ENCODE results near the gene DUSP16.

GRCh38 chr12:12582193-12582881 is 19.7 kb upstream of the DUSP16 start:
- TF ChIP-seq CTCF (IDR thresholded peaks at IDR 0.05) = no peak
- no peak for TF ChIP-seq MXD4 (CRISPR knock-in tag; IDR thresholded peaks at IDR 0.05; ENCODE audit: borderline replicate concordance)

All from WTC11 (cell line).